Transverse colon (tissue), 4 donors: ENCODE data around the gene CDCA8.

ENCODE experiments used
- CTCF ChIP-seq, 5 experiments: fragments of 200-600 bp in 3 of 5; fragments of 450-650 bp in 2 of 5; sonication (generic) in 3 of 5; IDR thresholded peaks; 1 replicate in 2 of 5; 2 replicates in 3 of 5; pipeline ENCODE4 v1.5.1; 2016 to 2017; ENCODE audit warnings: antibody characterized with exemption in 5 of 5, inconsistent platforms in 3 of 5, mild to moderate bottlenecking in 2 of 5, moderate library complexity in 1 of 5
- EP300 ChIP-seq: sonication (generic); formaldehyde crosslinking; IDR thresholded peaks from one replicate; pipeline ENCODE4 v1.6.1; 2017; ENCODE audit warnings: antibody characterized with exemption, low read depth
- POLR2A ChIP-seq: fragments of 450-650 bp; IDR thresholded peaks from one replicate; pipeline ENCODE4 v1.6.1; 2016; ENCODE audit warnings: antibody characterized with exemption, mild to moderate bottlenecking, moderate library complexity
- POLR2AphosphoS5 ChIP-seq, 3 donors: sonication (generic); formaldehyde crosslinking; IDR thresholded peaks; one replicate each; pipeline ENCODE4 v1.6.1; 2016; ENCODE audit warnings: antibody characterized with exemption in 3 of 3

DNA sequence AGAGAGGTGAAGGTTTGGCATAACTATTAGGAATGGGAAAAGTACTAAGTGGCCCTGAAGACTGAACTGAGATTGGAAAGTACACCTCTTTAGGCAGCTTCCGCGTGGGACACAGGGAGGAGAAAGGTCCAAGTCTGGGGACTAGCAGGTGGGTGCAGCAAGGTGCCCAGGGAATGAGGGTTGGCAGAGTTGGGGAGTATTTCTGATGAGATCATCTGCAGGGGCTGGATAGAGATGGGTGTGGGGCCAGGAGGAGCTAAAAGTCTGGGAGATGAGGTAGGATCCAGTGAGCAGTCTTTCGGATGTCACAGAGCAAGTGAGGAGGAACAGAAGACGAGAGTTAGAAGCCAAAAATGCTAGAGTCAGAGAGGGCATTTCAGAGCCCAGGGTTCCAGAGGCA lies 36.1 kb downstream of the CDCA8 start:
- TF ChIP-seq CTCF (IDR thresholded peaks at IDR 0.05) (no peak), POLR2AphosphoS5 (IDR thresholded peaks at IDR 0.05) (no peak), POLR2A (no peak), EP300 (no peak)
